ENCODE results near the gene SETD1B.

Gene SETD1B

DNA sequence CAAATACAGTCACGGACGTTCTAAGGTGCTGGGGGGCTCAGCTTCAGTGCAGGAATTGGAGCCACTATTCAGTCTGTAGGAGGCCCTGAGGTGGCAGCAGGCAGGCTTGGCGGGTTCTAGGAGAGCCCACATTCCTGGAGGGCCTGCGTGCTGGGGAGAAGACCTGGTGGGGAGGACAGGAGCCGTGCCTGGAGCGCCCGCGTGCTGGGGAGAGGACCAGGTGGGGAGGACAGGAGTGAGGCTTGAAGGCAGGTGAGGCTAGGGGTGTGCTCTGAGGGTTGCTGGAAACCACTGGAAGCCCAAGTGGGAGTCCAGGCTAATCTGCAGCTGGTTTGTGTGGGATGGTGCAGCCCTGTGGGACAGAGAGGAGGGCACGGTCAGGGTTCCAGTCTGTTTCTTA lies 33.4 kb upstream of the SETD1B start:
- no peak for TF ChIP-seq CSRNP3 (CRISPR knock-in tag; IDR thresholded peaks at IDR 0.05)
- TF ChIP-seq CSDC2 (CRISPR knock-in tag; IDR thresholded peaks at IDR 0.05) = no peak
- no peak for TF ChIP-seq ESRRG (CRISPR knock-in tag; IDR thresholded peaks at IDR 0.05)
- no peak for TF ChIP-seq POU6F1 (CRISPR knock-in tag; IDR thresholded peaks at IDR 0.05; ENCODE audit: borderline replicate concordance, low read depth)
- no peak for TF ChIP-seq ISL1 (CRISPR knock-in tag; IDR thresholded peaks at IDR 0.05)
- no peak for TF ChIP-seq BACH2 (CRISPR knock-in tag; IDR thresholded peaks at IDR 0.05; ENCODE audit: borderline replicate concordance)
- TF ChIP-seq GLIS3 (CRISPR knock-in tag; IDR thresholded peaks at IDR 0.05) = no peak
- no peak for TF ChIP-seq ZNF565 (CRISPR knock-in tag; conservative IDR thresholded peaks at IDR 0.05; ENCODE audit: low read depth)
- no peak for TF ChIP-seq SNAI2 (CRISPR knock-in tag; IDR thresholded peaks at IDR 0.05)
- TF ChIP-seq ZNF8 (CRISPR knock-in tag; IDR thresholded peaks at IDR 0.05) = no peak
- TF ChIP-seq, protein P1, sequence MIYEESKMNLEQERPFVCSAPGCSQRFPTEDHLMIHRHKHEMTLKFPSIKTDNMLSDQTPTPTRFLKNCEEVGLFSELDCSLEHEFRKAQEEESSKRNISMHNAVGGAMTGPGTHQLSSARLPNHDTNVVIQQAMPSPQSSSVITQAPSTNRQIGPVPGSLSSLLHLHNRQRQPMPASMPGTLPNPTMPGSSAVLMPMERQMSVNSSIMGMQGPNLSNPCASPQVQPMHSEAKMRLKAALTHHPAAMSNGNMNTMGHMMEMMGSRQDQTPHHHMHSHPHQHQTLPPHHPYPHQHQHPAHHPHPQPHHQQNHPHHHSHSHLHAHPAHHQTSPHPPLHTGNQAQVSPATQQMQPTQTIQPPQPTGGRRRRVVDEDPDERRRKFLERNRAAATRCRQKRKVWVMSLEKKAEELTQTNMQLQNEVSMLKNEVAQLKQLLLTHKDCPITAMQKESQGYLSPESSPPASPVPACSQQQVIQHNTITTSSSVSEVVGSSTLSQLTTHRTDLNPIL (CRISPR knock-in tag; IDR thresholded peaks at IDR 0.05; ENCODE audit: low read depth) = no peak
- no peak for TF ChIP-seq ZFP3 (CRISPR knock-in tag; IDR thresholded peaks at IDR 0.05)
- TF ChIP-seq ARNTL (CRISPR knock-in tag; IDR thresholded peaks at IDR 0.05; ENCODE audit: borderline replicate concordance, low read depth) = no peak
- TF ChIP-seq ZC3H10 (CRISPR knock-in tag; IDR thresholded peaks at IDR 0.05) = no peak
- no peak for TF ChIP-seq TCF4 (CRISPR knock-in tag; IDR thresholded peaks at IDR 0.05; ENCODE audit: borderline replicate concordance)
- no peak for TF ChIP-seq TOX (CRISPR knock-in tag; IDR thresholded peaks at IDR 0.05; ENCODE audit: borderline replicate concordance)
- no peak for TF ChIP-seq PPARA (CRISPR knock-in tag; IDR thresholded peaks at IDR 0.05; ENCODE audit: borderline replicate concordance)
- TF ChIP-seq, protein P2, sequence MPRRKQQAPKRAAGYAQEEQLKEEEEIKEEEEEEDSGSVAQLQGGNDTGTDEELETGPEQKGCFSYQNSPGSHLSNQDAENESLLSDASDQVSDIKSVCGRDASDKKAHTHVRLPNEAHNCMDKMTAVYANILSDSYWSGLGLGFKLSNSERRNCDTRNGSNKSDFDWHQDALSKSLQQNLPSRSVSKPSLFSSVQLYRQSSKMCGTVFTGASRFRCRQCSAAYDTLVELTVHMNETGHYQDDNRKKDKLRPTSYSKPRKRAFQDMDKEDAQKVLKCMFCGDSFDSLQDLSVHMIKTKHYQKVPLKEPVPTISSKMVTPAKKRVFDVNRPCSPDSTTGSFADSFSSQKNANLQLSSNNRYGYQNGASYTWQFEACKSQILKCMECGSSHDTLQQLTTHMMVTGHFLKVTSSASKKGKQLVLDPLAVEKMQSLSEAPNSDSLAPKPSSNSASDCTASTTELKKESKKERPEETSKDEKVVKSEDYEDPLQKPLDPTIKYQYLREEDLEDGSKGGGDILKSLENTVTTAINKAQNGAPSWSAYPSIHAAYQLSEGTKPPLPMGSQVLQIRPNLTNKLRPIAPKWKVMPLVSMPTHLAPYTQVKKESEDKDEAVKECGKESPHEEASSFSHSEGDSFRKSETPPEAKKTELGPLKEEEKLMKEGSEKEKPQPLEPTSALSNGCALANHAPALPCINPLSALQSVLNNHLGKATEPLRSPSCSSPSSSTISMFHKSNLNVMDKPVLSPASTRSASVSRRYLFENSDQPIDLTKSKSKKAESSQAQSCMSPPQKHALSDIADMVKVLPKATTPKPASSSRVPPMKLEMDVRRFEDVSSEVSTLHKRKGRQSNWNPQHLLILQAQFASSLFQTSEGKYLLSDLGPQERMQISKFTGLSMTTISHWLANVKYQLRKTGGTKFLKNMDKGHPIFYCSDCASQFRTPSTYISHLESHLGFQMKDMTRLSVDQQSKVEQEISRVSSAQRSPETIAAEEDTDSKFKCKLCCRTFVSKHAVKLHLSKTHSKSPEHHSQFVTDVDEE (CRISPR knock-in tag; IDR thresholded peaks at IDR 0.05) = no peak
- no peak for ATAC-seq

DNA sequence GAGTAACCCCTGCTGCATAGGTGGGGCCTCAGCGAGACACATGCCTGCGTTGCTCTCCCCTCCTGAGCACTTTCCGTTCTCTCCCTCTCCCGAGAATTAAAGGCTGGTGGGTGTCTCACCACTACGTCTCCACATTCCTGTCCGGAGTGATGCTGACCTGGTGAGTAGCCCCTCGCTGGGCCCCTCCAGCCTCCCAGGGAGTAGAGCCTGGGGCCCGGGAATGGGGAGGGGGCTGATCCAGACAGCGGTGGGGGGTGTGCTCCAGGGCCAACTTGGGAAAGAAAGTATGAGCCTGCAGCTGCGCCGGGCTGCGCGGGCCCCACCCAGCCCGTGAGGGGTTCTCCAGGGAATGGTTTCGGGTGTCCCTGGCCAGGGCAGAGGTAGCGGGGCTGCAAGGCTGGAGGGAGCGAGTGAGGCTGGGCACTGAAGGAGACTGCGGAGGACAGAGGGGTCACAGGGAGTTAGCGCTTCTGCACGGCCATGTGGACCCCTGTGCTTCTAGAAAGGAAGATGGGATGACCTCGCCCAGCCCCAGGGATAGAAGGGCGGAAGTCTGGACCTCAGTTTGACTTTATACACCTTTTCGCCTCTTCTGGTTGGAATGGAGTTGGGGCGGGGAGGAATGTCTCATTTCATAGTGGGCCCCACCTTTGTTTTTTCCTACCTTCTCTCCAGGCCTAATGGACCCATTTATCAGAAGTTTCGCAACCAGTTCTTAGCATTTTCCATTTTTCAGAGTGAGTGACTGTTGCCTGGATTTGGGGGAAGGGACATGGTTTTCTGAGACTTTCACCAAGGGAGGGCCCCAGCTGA lies 32.8 kb upstream of the SETD1B start:
- TF ChIP-seq ESRRG (CRISPR knock-in tag; IDR thresholded peaks at IDR 0.05) = no peak
- no peak for ATAC-seq

DNA sequence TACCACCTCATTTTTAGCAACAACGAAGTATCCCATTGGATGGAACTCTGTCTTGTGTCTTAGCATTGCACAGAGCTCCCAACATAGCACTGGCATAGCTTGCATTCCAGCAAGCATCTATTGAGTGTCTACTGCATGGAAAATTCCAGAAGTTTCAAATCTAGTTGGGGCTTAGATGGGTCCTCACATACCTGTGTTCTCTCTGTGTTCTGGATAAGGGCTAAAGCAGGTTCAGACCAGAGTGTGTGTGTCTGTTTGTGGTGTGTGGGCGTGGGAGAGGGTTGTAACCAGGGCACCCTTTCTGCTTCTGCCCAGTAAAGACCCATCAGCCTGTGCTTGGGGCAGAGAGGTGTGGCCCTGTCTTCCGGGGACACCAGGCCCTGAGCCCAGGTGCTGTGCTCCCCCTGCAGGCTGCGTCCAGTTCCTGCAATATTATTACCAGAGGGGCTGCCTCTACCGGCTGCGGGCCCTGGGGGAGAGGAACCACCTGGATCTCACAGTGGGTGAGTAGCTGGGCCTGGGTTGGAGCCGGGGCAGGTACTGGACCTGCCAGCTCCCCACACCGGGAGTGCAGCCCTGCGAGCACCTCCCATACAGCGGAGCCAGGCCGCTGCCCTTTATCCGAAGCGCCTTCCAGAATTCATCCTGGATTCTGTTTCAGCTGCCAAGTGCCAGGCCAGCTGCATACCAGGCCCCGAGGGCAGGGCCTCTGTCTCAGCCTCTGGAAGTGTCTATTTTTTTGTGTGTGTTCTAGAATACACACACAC lies 30.6 kb upstream of the SETD1B start:
- ATAC-seq = peak; percentile 82

More for the DNA sequence above, 30.6 kb upstream of the SETD1B start:
- TF ChIP-seq, protein P2 (CRISPR knock-in tag; IDR thresholded peaks at IDR 0.05) = no peak
- no peak for TF ChIP-seq TCF4 (CRISPR knock-in tag; IDR thresholded peaks at IDR 0.05; ENCODE audit: borderline replicate concordance)
- no peak for TF ChIP-seq TOX (CRISPR knock-in tag; IDR thresholded peaks at IDR 0.05; ENCODE audit: borderline replicate concordance)
- TF ChIP-seq, protein P1 (CRISPR knock-in tag; IDR thresholded peaks at IDR 0.05; ENCODE audit: low read depth) = no peak
- TF ChIP-seq ZFP30 (CRISPR knock-in tag; IDR thresholded peaks at IDR 0.05) = no peak
- TF ChIP-seq ESRRG (CRISPR knock-in tag; IDR thresholded peaks at IDR 0.05) = no peak
- TF ChIP-seq BACH2 (CRISPR knock-in tag; IDR thresholded peaks at IDR 0.05; ENCODE audit: borderline replicate concordance) = no peak
- no peak for TF ChIP-seq ZNF70 (CRISPR knock-in tag; IDR thresholded peaks at IDR 0.05)
- TF ChIP-seq OSR1 (CRISPR knock-in tag; IDR thresholded peaks at IDR 0.05) = no peak
- no peak for TF ChIP-seq ZNF565 (CRISPR knock-in tag; conservative IDR thresholded peaks at IDR 0.05; ENCODE audit: low read depth)
- TF ChIP-seq GLIS3 (CRISPR knock-in tag; IDR thresholded peaks at IDR 0.05) = no peak
- TF ChIP-seq PPARA (CRISPR knock-in tag; IDR thresholded peaks at IDR 0.05; ENCODE audit: borderline replicate concordance) = no peak
